Measurements from ENCODE around the gene EGLN3. TPM values are rescaled to one million over a fixed set of nuclear protein-coding genes. Genes with fewer than 3 reads are reported as not detected.

The EGLN3 gene
- polyA plus RNA-seq, 1 donor from 2014 or later: not detected

- no peaks in the 10 kb centered on the region for H3K36me3 ChIP-seq (ENCODE audit: insufficient read depth, low read length)
- no peak overlapping the region for H3K27ac ChIP-seq (ENCODE audit: low read length)
- no peaks in the 10 kb centered on the region for H3K79me2 ChIP-seq (replicated peaks; ENCODE audit: insufficient read depth, low read length)
- no peak overlapping the region for H3K4me2 ChIP-seq (ENCODE audit: low read length)
- no peaks in the 10 kb centered on the region for H3K27me3 ChIP-seq (ENCODE audit: insufficient read depth, low read depth, low read length)
- no peak overlapping the region for H3K4me3 ChIP-seq (ENCODE audit: low read length)
- H3K9me3 ChIP-seq (ENCODE audit: low read length): no peaks in the 10 kb centered on the region
- TF ChIP-seq, protein P1, sequence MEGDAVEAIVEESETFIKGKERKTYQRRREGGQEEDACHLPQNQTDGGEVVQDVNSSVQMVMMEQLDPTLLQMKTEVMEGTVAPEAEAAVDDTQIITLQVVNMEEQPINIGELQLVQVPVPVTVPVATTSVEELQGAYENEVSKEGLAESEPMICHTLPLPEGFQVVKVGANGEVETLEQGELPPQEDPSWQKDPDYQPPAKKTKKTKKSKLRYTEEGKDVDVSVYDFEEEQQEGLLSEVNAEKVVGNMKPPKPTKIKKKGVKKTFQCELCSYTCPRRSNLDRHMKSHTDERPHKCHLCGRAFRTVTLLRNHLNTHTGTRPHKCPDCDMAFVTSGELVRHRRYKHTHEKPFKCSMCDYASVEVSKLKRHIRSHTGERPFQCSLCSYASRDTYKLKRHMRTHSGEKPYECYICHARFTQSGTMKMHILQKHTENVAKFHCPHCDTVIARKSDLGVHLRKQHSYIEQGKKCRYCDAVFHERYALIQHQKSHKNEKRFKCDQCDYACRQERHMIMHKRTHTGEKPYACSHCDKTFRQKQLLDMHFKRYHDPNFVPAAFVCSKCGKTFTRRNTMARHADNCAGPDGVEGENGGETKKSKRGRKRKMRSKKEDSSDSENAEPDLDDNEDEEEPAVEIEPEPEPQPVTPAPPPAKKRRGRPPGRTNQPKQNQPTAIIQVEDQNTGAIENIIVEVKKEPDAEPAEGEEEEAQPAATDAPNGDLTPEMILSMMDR (IDR thresholded peaks at IDR 0.05; ENCODE audit: poor library complexity, severe bottlenecking): no peak
- TF ChIP-seq RAD21 (conservative IDR thresholded peaks at IDR 0.05): no peak
- TF ChIP-seq MXI1 (conservative IDR thresholded peaks at IDR 0.05; ENCODE audit: poor library complexity, severe bottlenecking): no peak
- TF ChIP-seq TAF1 (IDR thresholded peaks at IDR 0.05; ENCODE audit: low read depth): no peak
- no peak for TF ChIP-seq EZH2 (IDR thresholded peaks at IDR 0.05; ENCODE audit: borderline replicate concordance, insufficient read depth, low read length, poor library complexity, severe bottlenecking)
- no peak for TF ChIP-seq REST (IDR thresholded peaks at IDR 0.05; ENCODE audit: borderline replicate concordance)
- no peak for TF ChIP-seq POLR2AphosphoS5 (IDR thresholded peaks at IDR 0.05)
- no peak for TF ChIP-seq EP300 (conservative IDR thresholded peaks at IDR 0.05; ENCODE audit: poor library complexity, severe bottlenecking)
- no peak for TF ChIP-seq SMC3 (conservative IDR thresholded peaks at IDR 0.05; ENCODE audit: poor library complexity)
- H3K9me2 ChIP-seq (ENCODE audit: insufficient read depth, low read length): no peaks in the 10 kb centered on the region
- no peak overlapping the region for H2AFZ ChIP-seq (ENCODE audit: low read depth, low read length)
- no peaks in the 10 kb centered on the region for H4K20me1 ChIP-seq (ENCODE audit: insufficient read depth)
- H3K9ac ChIP-seq (ENCODE audit: low read length): no peak overlapping the region
- no peaks in the 10 kb centered on the region for H3F3A ChIP-seq (ENCODE audit: insufficient read depth, low read length, poor library complexity, severe bottlenecking)
These were observed 71.1 kb downstream of the EGLN3 start for GRCh38 chr14:33879684-33880286.

GRCh38 chr14:33876274-33876673 lies 74.6 kb downstream of the EGLN3 start:
- no peak overlapping the region for H3K27ac ChIP-seq (ENCODE audit: low read length)
- no peaks in the 10 kb centered on the region for H3K9me2 ChIP-seq (ENCODE audit: insufficient read depth, low read length)
- no peaks in the 10 kb centered on the region for H3F3A ChIP-seq (ENCODE audit: insufficient read depth, low read length, poor library complexity, severe bottlenecking)
- H3K79me2 ChIP-seq (replicated peaks; ENCODE audit: insufficient read depth, low read length): no peaks in the 10 kb centered on the region
- H3K9ac ChIP-seq (ENCODE audit: low read length): no peak overlapping the region
- TF ChIP-seq TAF1 (IDR thresholded peaks at IDR 0.05; ENCODE audit: low read depth) (no peak), MXI1 (conservative IDR thresholded peaks at IDR 0.05; ENCODE audit: poor library complexity, severe bottlenecking) (no peak), SMC3 (conservative IDR thresholded peaks at IDR 0.05; ENCODE audit: poor library complexity) (no peak), EZH2 (IDR thresholded peaks at IDR 0.05; ENCODE audit: borderline replicate concordance, insufficient read depth, low read length, poor library complexity, severe bottlenecking) (no peak), RAD21 (conservative IDR thresholded peaks at IDR 0.05) (no peak), REST (IDR thresholded peaks at IDR 0.05; ENCODE audit: borderline replicate concordance) (no peak), POLR2AphosphoS5 (IDR thresholded peaks at IDR 0.05) (no peak), EP300 (conservative IDR thresholded peaks at IDR 0.05; ENCODE audit: poor library complexity, severe bottlenecking) (no peak)
- TF ChIP-seq, protein P1 (IDR thresholded peaks at IDR 0.05; ENCODE audit: poor library complexity, severe bottlenecking): no peak
- no peaks in the 10 kb centered on the region for H4K20me1 ChIP-seq (ENCODE audit: insufficient read depth)
- no peak overlapping the region for H2AFZ ChIP-seq (ENCODE audit: low read depth, low read length)
- H3K4me2 ChIP-seq (ENCODE audit: low read length): no peak overlapping the region
- no peaks in the 10 kb centered on the region for H3K9me3 ChIP-seq (ENCODE audit: low read length)
- no peaks in the 10 kb centered on the region for H3K27me3 ChIP-seq (ENCODE audit: insufficient read depth, low read depth, low read length)
- H3K4me3 ChIP-seq (ENCODE audit: low read length): no peak overlapping the region
- no peaks in the 10 kb centered on the region for H3K36me3 ChIP-seq (ENCODE audit: insufficient read depth, low read length)

Measured in neural cell (in vitro differentiated cells).